ENCODE results near the gene DNAJC1.

GRCh38 chr10:21712975-21713374, 290.6 kb downstream of the DNAJC1 start:
- TF ChIP-seq CTCF (conservative IDR thresholded peaks at IDR 0.05; ENCODE audit: low read depth, low read length) (no peak), RAD21 (IDR thresholded peaks at IDR 0.05; ENCODE audit: low read length) (no peak), USF2 (IDR thresholded peaks at IDR 0.05; ENCODE audit: low read depth, low read length) (no peak), FOS (IDR thresholded peaks at IDR 0.05; ENCODE audit: low read depth, low read length) (no peak), MAFK (IDR thresholded peaks at IDR 0.05; ENCODE audit: low read depth, low read length) (no peak), NFE2L2 (IDR thresholded peaks at IDR 0.05; ENCODE audit: low read depth, low read length) (no peak), POLR2A (IDR thresholded peaks at IDR 0.05; ENCODE audit: low read depth, low read length) (no peak), CEBPB (IDR thresholded peaks at IDR 0.05; ENCODE audit: low read depth, low read length) (no peak), RFX5 (IDR thresholded peaks at IDR 0.05; ENCODE audit: low read depth, low read length) (no peak), CHD1 (IDR thresholded peaks at IDR 0.05; ENCODE audit: low read depth, low read length) (no peak), SMC3 (IDR thresholded peaks at IDR 0.05; ENCODE audit: low read depth, low read length) (no peak), MXI1 (IDR thresholded peaks at IDR 0.05; ENCODE audit: borderline replicate concordance, low read depth, low read length) (no peak), ELK1 (IDR thresholded peaks at IDR 0.05; ENCODE audit: borderline replicate concordance, low read depth, low read length) (no peak)

All from IMR-90 (cell line).